Measurements from ENCODE around the gene NDRG4.

DNA sequence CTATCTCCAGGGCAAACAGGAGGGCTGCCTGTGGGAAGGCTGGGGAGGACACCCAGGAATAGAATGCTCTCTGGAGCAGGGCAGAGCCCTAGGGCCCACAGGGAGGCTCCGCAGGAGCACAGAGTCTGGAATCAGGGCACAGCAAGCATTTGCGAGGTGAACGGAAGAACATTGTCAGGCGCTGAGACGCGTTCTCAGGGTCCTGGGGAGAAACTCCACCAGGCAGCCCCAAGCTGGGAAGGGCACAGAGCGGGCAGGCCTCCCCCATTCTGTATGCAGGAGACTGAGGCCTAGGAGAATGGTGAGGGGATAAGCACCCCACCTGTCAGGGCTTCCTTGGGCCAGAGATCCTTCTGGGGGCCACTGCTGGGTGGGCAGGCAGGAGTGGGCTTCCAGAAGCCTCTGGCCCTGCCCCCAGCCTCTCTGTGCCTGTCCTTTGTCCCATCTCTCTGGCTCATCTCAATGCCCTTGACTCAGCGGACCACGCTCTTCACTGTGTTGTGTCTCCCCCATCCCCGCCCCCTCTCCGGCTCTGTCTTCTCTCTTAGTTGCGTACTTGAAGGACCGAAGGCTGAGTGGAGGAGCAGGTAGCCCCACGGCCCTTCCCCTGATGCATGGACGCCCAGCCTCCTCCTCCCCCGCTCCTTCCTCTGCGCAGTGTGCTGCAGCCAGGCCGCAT lies 10.3 kb downstream of the NDRG4 start:
- TF ChIP-seq, protein P1, sequence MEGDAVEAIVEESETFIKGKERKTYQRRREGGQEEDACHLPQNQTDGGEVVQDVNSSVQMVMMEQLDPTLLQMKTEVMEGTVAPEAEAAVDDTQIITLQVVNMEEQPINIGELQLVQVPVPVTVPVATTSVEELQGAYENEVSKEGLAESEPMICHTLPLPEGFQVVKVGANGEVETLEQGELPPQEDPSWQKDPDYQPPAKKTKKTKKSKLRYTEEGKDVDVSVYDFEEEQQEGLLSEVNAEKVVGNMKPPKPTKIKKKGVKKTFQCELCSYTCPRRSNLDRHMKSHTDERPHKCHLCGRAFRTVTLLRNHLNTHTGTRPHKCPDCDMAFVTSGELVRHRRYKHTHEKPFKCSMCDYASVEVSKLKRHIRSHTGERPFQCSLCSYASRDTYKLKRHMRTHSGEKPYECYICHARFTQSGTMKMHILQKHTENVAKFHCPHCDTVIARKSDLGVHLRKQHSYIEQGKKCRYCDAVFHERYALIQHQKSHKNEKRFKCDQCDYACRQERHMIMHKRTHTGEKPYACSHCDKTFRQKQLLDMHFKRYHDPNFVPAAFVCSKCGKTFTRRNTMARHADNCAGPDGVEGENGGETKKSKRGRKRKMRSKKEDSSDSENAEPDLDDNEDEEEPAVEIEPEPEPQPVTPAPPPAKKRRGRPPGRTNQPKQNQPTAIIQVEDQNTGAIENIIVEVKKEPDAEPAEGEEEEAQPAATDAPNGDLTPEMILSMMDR (IDR thresholded peaks at IDR 0.05): no peak
- no peak for TF ChIP-seq POLR2A (IDR thresholded peaks at IDR 0.05)

All from prostate gland (tissue), 2 donors.